K562 (cell line): ENCODE results near the gene DNAAF6. TPM values are rescaled to one million over a fixed set of nuclear protein-coding genes. Genes with fewer than 3 reads are reported as not detected.

Experiments
- ATAC-seq: fragments of 200-7000 bp; cut with Tn5 transposase; 3 replicates; pipeline ENCODE4 v1.9.1; 2020; ENCODE audit warnings: moderate library complexity
- BruUV-seq: library from RNA; stranded (reverse); fragments of 400-500 nt; replicated peaks from 2 replicates; lab custom pipeline; 2021; lab: Mats Ljungman, UMichigan
- CTCF ChIA-PET: fragments of 300-600 bp; formaldehyde crosslinking; extraction: SDS; loops from one replicate; lab custom pipeline; 2021; ENCODE audit warnings: low intra/inter-chr PET ratio; lab: Yijun Ruan, JAX
- POLR2A ChIA-PET: fragments of 300-600, 350-650 bp; sonication (Branson Sonifier 250); formaldehyde crosslinking; extraction: SDS; loops from one replicate; lab custom pipeline; 2021; ENCODE audit warnings: antibody characterized with exemption, inconsistent platforms; lab: Yijun Ruan, JAX
- DNase-seq, 4 experiments: peaks; one replicate each; pipeline versions ENCODE4 v3.0.0 to v3.0.0-alpha.2; 2011 to 2018; ENCODE audit warnings: low spot score in 3 of 4, mixed read lengths in 3 of 4; ENCODE audit errors: extremely low read depth in 1 of 4
- FAIRE-seq: peaks from 2 replicates; lab custom pipeline; 2011; peaks lifted over from hg19 to GRCh38; lab: Jason Lieb, UNC
- H2AFZ ChIP-seq: 2 replicates; pipeline ENCODE4 v1.6.0; 2011; ENCODE audit warnings: low read depth, low read length, control low read depth, inconsistent platforms
- H3K27ac ChIP-seq: fragments of 200-600 bp; 3 replicates; pipeline ENCODE4 v1.8.0; 2011; ENCODE audit warnings: low read depth, mild to moderate bottlenecking, control low read depth, inconsistent platforms, low read length, moderate library complexity, mixed read lengths; ENCODE audit errors: extremely low read depth
- H3K27me3 ChIP-seq, 2 experiments: fragments of 300-600 bp in 1 of 2; 2 replicates in 1 of 2; 3 replicates in 1 of 2; pipeline versions ENCODE4 v1.6.0 to v1.8.0; 2011; ENCODE audit warnings: inconsistent platforms in 2 of 2, low read length in 2 of 2, mild to moderate bottlenecking in 1 of 2, mixed read lengths in 1 of 2, moderate library complexity in 1 of 2; ENCODE audit not compliant: control insufficient read depth in 2 of 2, insufficient read depth in 2 of 2
- H3K36me3 ChIP-seq: fragments of 300-600 bp; 3 replicates; pipeline ENCODE4 v1.8.0; 2011; ENCODE audit warnings: mild to moderate bottlenecking, low read length, inconsistent platforms; ENCODE audit not compliant: control insufficient read depth, insufficient read depth
- H3K4me1 ChIP-seq, 2 experiments: fragments of 200-600 bp in 1 of 2; replicated peaks in 1 of 2; 2 replicates in 1 of 2; 3 replicates in 1 of 2; pipeline versions ENCODE4 v1.5.1 to v1.8.0; 2011; ENCODE audit warnings: inconsistent platforms in 2 of 2, low read length in 2 of 2, mild to moderate bottlenecking in 1 of 2, mixed read lengths in 1 of 2, moderate library complexity in 1 of 2; ENCODE audit not compliant: control insufficient read depth in 2 of 2, insufficient read depth in 2 of 2
- H3K4me2 ChIP-seq: 2 replicates; pipeline ENCODE4 v1.6.1; 2011; ENCODE audit warnings: low read length, control low read depth, inconsistent platforms, mixed read lengths; ENCODE audit not compliant: insufficient read depth
- H3K4me3 ChIP-seq: fragments of 200-600 bp; sonication (generic), shearing (Covaris generic); 2 replicates; pipeline ENCODE4 v1.5.1; 2016; ENCODE audit warnings: control low read depth, inconsistent platforms
- H3K79me2 ChIP-seq: fragments of 200-600 bp; 3 replicates; pipeline ENCODE4 v1.8.0; 2011; ENCODE audit warnings: low read length, inconsistent platforms; ENCODE audit not compliant: control insufficient read depth, insufficient read depth
- H3K9ac ChIP-seq, 2 experiments: 2 replicates each; pipeline versions ENCODE4 v1.6.0 to v1.6.1; 2011; ENCODE audit warnings: low read depth in 2 of 2, low read length in 2 of 2, control low read depth in 1 of 2, inconsistent platforms in 1 of 2, mild to moderate bottlenecking in 1 of 2, mixed read lengths in 1 of 2; ENCODE audit not compliant: insufficient read depth in 1 of 2
- H3K9me1 ChIP-seq: one replicate; pipeline ENCODE4 v1.6.0; 2011; ENCODE audit warnings: inconsistent platforms, mild to moderate bottlenecking, low read length, moderate library complexity; ENCODE audit not compliant: control insufficient read depth, insufficient read depth
- H3K9me3 ChIP-seq: replicated peaks from 2 replicates; pipeline ENCODE4 v1.5.1; 2011; ENCODE audit warnings: low read depth, low read length, inconsistent platforms; ENCODE audit not compliant: control insufficient read depth, insufficient read depth
- H4K20me1 ChIP-seq: replicated peaks from 2 replicates; pipeline ENCODE4 v1.6.1; 2011; ENCODE audit warnings: low read length, inconsistent platforms, mixed read lengths; ENCODE audit not compliant: control insufficient read depth, insufficient read depth
- BRCA1 ChIP-seq, 2 experiments: fragments of 450-650 bp in 1 of 2; sonication (generic) in 1 of 2; formaldehyde crosslinking in 1 of 2; IDR thresholded peaks; 2 replicates each; pipeline versions ENCODE4 v1.5.0 to v1.6.1; 2017 to 2020; ENCODE audit warnings: mild to moderate bottlenecking in 1 of 2, missing genetic modification reagents in 1 of 2
- BRD4 ChIP-seq: fragments of 200-600 bp; sonication (generic); IDR thresholded peaks from 2 replicates; pipeline ENCODE4 v1.6.1; 2017; ENCODE audit warnings: inconsistent platforms
- PYGO2 ChIP-seq: fragments of 450-650 bp; IDR thresholded peaks from 2 replicates; pipeline ENCODE4 v1.6.1; 2016; ENCODE audit warnings: mild to moderate bottlenecking, missing genetic modification characterization, moderate library complexity, missing compliant biosample characterization
- ZNF174 ChIP-seq: fragments of 250-450 bp; sonication (Bioruptor Pico); IDR thresholded peaks from 2 replicates; pipeline ENCODE4 v1.4.0; 2020; ENCODE audit warnings: mild to moderate bottlenecking
- ZNF24 ChIP-seq: fragments of 450-650 bp; IDR thresholded peaks from 2 replicates; pipeline ENCODE4 v1.6.1; 2016
- ZNF592 ChIP-seq: fragments of 450-650 bp; IDR thresholded peaks from 2 replicates; pipeline ENCODE4 v1.6.1; 2017; ENCODE audit warnings: antibody characterized with exemption, mild to moderate bottlenecking
- WGBS: fragments of 100-300 bp; shearing (Covaris generic); methylation state at CpG from one replicate; pipeline ENCODE4 v1.1.6; 2016; ENCODE audit warnings: low coverage, mixed read lengths; ENCODE audit not compliant: insufficient coverage; ENCODE audit errors: missing lambda C conversion rate; 5-methylcytosine and 5-hydroxymethylcytosine counted together
- in situ Hi-C: fragments of 300-500 bp; cut with MboI; formaldehyde crosslinking; loops from 4 replicates; pipeline ENCODE4 v1.15.0; 2018; ENCODE audit warnings: inconsistent platforms, mixed read lengths
- intact Hi-C: fragments of 100-400 bp; cut with micrococcal nuclease; formaldehyde crosslinking; loops from 2 replicates; pipeline ENCODE4 v1.14.2; 2022
- polyA plus RNA-seq, 8 experiments: library from polyadenylated mRNA; depleted of rRNA in 4 of 8; stranded (reverse) in 5 of 8; unstranded in 3 of 8; fragments of >200 nt; fragmentation: Nextera tagmentation in 2 of 8; fragmentation: Illumina TruSeq in 1 of 8; extraction: Ambion mirVana in 2 of 8; extraction: Trizol in 1 of 8; gene quantifications; 2 replicates each; pipeline versions ENCODE4 v1.2.1 to v1.2.3, GENCODE V29; 2011 to 2014; ENCODE audit warnings: inconsistent platforms in 1 of 8, missing spikeins in 1 of 8
- total RNA-seq, 7 experiments: library from RNA; depleted of rRNA in 6 of 7; stranded (reverse); fragments of >200 nt in 6 of 7; fragmentation: Illumina TruSeq in 2 of 7; extraction: Trizol in 2 of 7; gene quantifications; 2 replicates each; pipeline versions ENCODE4 v1.2.1 to v1.2.3, GENCODE V29; 2011 to 2021; ENCODE audit warnings: low replicate concordance in 1 of 7
- TF ChIP-seq, protein P1 (sequence below): sonication (generic); formaldehyde crosslinking; IDR thresholded peaks from 2 replicates; pipeline ENCODE4 v1.8.0; 2022; ENCODE audit warnings: mild to moderate bottlenecking, low read depth, missing genetic modification reagents

Gene DNAAF6
- total and polyA plus RNA-seq, 9 of the 15 experiments (the other 6 are each of a cell fraction or from before 2014, with no cell fraction given) = 0.04 to 0.17 (median 0.14) TPM; not detected in 4

DNA sequence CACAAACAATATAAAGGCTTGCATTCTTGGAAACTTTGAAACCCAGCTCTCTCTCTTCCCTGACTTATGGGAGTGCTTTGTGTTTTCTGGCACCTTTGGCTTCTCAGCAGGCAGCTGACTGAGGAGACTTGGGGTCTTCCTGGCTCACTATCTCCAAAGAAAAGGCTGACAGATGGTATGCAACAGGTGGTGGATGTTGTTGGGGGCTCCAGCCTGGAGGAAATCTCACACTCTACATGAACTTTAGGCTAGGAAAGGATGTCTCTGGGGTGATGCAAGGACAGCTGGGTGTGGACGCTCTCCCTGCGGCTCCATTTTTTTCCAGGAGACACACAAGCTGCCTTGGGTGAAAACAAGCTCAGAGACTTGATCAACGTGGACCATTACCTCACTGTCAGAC lies 67.4 kb downstream of the DNAAF6 start:
- peaks cover 0 to 8% of the 10 kb centered on the region in 2 experiments; a peak in 2 of 5 replicates for H3K4me1 ChIP-seq
- no peak overlapping the region for H3K27ac ChIP-seq
- in situ Hi-C loops (no loop called here), intact Hi-C loops (no loop called here)
- FAIRE-seq = no peak
- H3K79me2 ChIP-seq = no peaks in the 10 kb centered on the region
- no TSS peak for BruUV-seq
- no peak overlapping the region for H3K4me2 ChIP-seq
- no peaks in the 10 kb centered on the region for H3K9me1 ChIP-seq
- CTCF ChIA-PET = no interaction called here
- no peaks in the 10 kb centered on the region for H3K9me3 ChIP-seq
- DNase-seq = no peak
- no peak overlapping the region for H3K4me3 ChIP-seq
- no peak for ATAC-seq
- 5% methylated on average over 2 of the region's 3 CpGs for WGBS
- POLR2A ChIA-PET = no interaction called here
- no peak overlapping the region for H2AFZ ChIP-seq
- no peak for TF ChIP-seq BRCA1 (IDR thresholded peaks at IDR 0.05)
- no peak for TF ChIP-seq BRCA1 (CRISPR knock-in tag; IDR thresholded peaks at IDR 0.05)
- TF ChIP-seq, protein P1, sequence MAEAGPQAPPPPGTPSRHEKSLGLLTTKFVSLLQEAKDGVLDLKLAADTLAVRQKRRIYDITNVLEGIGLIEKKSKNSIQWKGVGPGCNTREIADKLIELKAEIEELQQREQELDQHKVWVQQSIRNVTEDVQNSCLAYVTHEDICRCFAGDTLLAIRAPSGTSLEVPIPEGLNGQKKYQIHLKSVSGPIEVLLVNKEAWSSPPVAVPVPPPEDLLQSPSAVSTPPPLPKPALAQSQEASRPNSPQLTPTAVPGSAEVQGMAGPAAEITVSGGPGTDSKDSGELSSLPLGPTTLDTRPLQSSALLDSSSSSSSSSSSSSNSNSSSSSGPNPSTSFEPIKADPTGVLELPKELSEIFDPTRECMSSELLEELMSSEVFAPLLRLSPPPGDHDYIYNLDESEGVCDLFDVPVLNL (CRISPR knock-in tag) = no peak
- TF ChIP-seq ZNF592 = no peak
- no peak for TF ChIP-seq PYGO2 (tag)
- TF ChIP-seq BRD4 = no peak
- TF ChIP-seq ZNF174 (CRISPR knock-in tag) = no peak
- no peak for TF ChIP-seq ZNF24
- TF ChIP-seq, all 486 proteins: peak for 0
- Histone ChIP-seq H3K36me3 (no peaks in the 10 kb centered on the region), H3K27me3 (peaks cover 0 to 6% of the 10 kb centered on the region in 2 experiments; a peak in 1 of 5 replicates), H3K9ac (no peak overlapping the region), H4K20me1 (no peaks in the 10 kb centered on the region)
